ENCODE data around the gene ACCS.
A peak's percentile ranks its signal among the peaks of the same experiment; 100 is the strongest.

ACCS gene

GRCh38 chr11:44094260-44094868 is 28.3 kb downstream of the ACCS start:
- DNase-seq = peak in 12 of 14 donors; percentile 13 to 73 (median 44)

- peak in 13 of 14 donors; percentile 62 to 94 (median 79) for DNase-seq
Measured at GRCh38 chr11:44095506-44096359, 29.7 kb downstream of the ACCS start, which contains the start of gene EXT2. Gene EXT2, plus strand, starts transcription at chr11:44095678. Its CDS starts 12,035 bp downstream, at chr11:44107713.

DNA sequence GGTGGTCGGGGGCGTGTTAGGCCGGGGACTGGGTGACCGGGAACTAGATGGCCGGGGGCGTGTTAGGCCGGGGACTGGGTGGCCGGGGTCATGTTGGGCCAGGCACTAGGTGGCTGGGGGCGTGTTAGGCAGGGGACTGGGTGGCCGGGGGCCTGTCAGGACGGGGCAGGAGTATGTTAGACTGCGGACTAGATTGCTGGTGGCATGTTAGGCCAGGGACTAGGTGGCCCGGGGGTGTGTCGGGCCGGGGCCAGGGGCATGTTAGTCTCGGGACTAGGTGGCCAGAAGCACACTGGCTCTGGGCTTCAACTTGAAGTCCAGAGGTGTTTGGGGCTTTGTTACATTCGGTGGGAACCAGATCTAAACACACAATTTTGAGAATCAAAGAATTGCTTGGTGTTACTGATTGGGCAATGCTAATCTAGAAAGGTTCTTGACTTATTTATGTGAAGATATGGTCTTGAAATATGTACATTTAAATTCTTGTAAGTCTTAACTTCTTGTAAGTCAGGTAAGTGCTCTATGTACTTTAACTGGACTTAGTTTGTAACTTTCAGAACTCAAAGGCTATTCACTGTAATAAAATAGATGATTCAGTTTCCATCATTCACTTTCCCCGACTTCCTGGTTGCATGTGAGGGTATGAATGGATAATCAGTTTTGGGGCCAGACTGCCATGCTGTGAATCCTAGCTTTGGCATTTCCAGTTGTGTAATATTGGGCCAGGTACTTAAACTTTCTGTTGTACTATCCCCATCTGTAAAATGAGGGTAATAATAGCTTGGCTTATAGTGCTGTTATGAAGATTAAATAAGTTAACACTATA is 30.5 kb downstream of the ACCS start:
- no peak for DNase-seq

DNA sequence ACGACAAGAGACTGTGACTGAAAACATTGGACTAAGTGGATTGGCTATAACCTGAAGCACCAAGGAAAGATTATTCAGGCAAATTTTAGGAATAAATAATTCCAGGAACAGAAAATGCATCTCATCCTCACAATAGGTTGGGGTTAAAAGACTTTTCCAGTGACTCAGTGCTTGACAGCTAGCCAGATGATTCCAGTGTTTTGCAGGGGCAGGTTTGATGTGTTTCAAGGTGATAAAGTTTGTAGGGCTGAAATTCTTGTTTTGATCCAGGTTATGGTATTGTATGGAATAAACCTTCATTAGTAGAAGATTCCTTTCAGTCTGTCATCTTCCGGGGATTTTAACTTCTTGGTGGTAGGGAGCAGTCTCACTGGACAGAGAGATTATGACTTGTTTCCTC is 31.8 kb downstream of the ACCS start:
- no peak for DNase-seq

- no peak for DNase-seq
Measured at GRCh38 chr11:44101098-44101497, 35.0 kb downstream of the ACCS start.

DNA sequence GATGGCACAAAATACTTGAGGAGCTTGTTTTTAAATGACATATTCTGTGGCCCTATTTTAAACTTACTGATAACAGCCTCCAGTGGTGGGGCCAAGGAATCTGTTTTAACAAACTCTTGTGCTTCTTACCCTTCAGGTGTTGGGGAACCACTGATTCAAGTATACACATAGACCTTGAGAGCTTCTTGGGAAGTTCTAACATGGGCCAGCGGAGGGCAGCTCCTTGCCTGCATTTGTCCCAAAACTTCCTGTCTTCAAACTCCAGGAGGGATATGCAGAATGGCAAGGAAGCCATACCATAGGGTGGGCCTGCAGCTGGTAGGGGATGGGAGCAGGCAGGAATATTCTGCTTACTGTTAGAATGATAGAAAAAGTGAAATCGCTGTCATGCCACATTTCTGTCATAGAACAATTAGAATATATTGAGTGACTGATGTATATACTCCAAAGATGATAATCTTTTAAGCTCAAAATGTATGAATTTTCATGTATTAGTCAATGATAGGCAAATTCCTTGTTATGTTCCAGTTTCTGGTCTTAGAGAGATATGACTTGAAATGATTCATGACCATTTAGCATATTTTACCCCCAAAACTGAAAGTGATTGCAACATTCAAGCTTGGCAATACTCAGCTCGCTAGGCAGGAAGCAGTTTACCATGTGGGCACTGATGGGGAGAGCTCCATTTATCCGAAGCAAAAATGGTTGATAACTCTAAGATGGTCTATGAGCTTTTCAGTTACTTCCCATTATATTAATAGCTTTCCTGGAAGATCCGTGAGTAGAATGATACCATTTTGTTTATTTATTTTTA is 38.6 kb downstream of the ACCS start:
- DNase-seq = no peak

DNA sequence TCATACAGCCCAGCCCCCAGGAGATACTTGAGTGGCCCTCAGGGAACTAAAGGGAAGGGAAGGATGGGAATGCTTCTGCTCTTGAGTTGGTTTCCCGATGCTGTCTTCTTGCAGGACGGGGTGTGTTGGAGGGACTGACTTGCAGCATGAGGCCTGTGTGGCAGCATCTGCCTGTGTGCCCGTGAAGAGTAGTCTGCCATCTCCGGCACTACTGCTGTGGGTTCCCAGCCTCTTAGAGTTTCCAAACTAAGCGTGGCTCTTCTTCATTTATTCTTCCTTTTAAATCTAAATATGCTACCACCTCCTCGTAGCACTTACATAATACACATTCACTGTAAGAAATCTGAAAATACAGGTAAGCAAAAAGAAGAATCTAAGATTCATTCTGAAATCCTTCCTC is 42.2 kb downstream of the ACCS start:
- DNase-seq = no peak

DNA sequence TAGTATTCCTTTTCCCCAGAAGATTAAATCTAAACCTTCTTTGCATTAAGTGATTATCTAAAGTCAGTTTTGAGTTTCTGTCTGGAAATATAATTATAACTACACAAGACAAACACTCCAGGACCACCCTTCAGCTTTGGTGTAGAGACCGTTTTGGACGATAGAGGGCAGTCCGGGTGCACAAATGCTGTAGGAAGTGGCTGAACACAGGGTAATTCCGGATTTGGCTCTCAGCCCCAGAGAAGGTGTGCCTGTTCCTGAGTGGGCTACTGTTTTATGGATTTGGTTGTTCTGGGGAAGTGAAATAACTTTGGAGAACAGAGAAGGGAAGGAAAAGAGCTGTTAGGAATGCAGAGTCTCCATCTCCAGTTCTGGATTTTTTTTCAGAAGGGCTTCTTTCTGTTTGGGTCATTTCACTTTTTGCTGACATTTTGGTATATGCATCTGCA is 44.2 kb downstream of the ACCS start:
- peak in 4 of 14 donors; percentile 7 to 16 (median 11) for DNase-seq

DNA sequence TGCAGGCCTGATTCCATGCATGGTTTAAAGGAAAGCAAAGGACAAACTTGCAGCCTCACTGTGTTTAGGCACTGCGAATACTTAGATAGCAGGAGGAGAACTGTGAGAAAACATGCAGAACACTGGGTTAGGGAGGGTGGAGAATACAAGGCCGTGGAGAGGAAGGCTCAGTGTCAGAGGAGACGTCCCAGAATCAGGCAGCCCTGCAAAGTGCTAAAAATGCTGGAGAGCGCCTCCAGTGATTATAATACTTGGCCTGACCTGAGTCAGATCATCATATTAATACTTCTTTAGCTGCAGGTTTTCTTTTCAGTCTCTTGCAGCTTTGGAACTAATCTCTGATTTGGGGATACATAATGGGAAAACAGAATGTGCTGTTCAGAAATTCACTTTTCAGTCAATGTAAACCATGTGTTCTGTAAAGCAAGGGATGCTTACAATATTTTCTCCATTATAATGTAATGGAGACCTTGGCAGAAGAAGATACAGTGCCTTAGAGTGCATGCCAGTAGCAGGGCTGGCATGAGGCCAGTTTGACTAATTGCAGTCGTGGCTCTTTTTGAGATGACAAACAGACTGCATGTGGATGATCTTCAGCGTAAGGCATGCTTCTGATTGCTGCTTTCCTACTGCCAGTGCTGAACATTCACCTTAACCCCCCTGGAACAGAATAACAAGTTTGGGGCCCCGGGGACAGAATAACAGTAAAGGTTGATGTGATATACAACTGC is 46.2 kb downstream of the ACCS start:
- DNase-seq = peak in 1 of 14 donors; percentile 14

- DNase-seq = no peak
Measured at GRCh38 chr11:44113018-44113417, 46.9 kb downstream of the ACCS start.

GRCh38 chr11:44113572-44113971 is 47.5 kb downstream of the ACCS start:
- no peak for DNase-seq

GRCh38 chr11:44116234-44116830 is 50.3 kb downstream of the ACCS start:
- no peak for DNase-seq

- no peak for DNase-seq
Measured at GRCh38 chr11:44120169-44120568, 54.1 kb downstream of the ACCS start.

- no peak for DNase-seq
Measured at GRCh38 chr11:44125598-44125997, 59.5 kb downstream of the ACCS start.

- DNase-seq = no peak
Measured at GRCh38 chr11:44126304-44126703, 60.2 kb downstream of the ACCS start.

DNA sequence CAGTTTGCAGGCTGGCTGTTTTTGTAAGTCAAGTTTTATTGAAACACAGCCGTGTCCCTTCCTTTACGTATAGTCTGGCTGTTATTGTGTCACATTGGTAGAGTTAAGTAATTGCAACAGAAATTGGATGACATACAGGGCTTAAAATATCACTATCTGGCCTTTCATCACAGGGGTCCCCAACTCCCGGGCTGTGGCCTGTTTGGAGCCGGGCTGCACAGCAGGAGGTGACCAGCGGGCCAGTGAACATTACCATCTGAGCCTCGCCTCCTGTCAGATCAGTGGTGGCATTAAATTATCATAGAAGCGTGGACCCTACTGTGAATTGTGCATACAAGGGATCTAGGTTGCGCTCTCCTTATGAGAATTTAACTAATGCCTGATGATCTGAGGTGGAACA is 61.1 kb downstream of the ACCS start:
- DNase-seq = no peak

- no peak for DNase-seq
Measured at GRCh38 chr11:44128729-44129128, 62.7 kb downstream of the ACCS start.

- no peak for DNase-seq
Measured at GRCh38 chr11:44130751-44131150, 64.7 kb downstream of the ACCS start.

DNA sequence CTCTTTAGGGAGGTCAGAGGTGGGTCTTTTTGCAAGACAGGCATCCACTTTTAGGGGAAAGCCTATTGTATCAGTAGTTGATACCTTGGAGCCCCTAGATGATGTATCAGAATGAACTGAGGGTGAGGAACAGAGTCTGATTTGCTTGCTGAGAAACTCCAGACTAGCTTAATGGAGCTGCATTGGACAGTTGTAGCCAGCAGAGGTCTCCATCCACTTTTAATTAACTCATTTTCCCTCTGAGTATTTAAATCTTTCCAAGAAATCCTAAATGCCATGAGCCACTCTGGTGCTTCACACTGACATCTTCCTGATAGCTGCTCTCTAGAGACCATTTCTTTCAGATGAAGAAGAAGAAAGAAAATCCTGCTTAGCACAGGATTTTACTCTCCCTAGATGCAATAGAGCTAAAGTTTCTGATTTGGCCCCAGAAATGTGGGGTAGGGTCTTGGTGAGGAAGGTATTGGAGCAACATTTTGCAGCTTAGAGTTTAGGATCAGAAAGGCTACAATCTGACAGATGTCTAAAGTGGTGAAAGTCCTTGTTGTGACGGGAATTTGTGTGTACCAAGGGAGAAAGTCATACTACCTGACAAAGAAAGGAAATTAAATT is 67.4 kb downstream of the ACCS start:
- DNase-seq = no peak

Data from C1 segment of cervical spinal cord (tissue), 14 donors.